Prostate gland (tissue), 2 donors: ENCODE data around the gene IGF2BP1. TPM values are rescaled to one million over a fixed set of nuclear protein-coding genes. Genes with fewer than 3 reads are reported as not detected.

ENCODE experiments used
- DNase-seq: peaks from one replicate; pipeline ENCODE4 v3.0.0-alpha.2; 2019; ENCODE audit warnings: low spot score
- H3K27ac ChIP-seq, 2 donors: fragments of 200-600 bp; sonication (generic); 2 replicates each; pipeline ENCODE4 v1.5.1; 2017 to 2019
- H3K27me3 ChIP-seq: fragments of 200-600 bp; sonication (generic); replicated peaks from 2 replicates; pipeline ENCODE4 v1.5.1; 2019; ENCODE audit not compliant: insufficient read depth
- H3K36me3 ChIP-seq, 2 donors: fragments of 200-600 bp; sonication (generic); 1 replicate in 1 of 2; 2 replicates in 1 of 2; pipeline versions ENCODE4 v1.5.1 to v1.8.1; 2017 to 2019
- H3K4me1 ChIP-seq: fragments of 200-600 bp; sonication (generic); replicated peaks from 2 replicates; pipeline ENCODE4 v1.5.1; 2019
- H3K4me3 ChIP-seq, 2 donors: fragments of 200-600 bp; sonication (generic); 2 replicates each; pipeline ENCODE4 v1.5.1; 2017 to 2019
- H3K9me3 ChIP-seq: fragments of 200-600 bp; sonication (generic); 2 replicates; pipeline ENCODE4 v1.5.1; 2017
- CTCF ChIP-seq, 4 experiments: fragments of 200-600 bp in 2 of 4; fragments of 450-650 bp in 2 of 4; sonication (generic) in 2 of 4; IDR thresholded peaks; 1 replicate in 3 of 4; 2 replicates in 1 of 4; pipeline ENCODE4 v1.5.1; 2016 to 2019; ENCODE audit warnings: antibody characterized with exemption in 4 of 4, mild to moderate bottlenecking in 2 of 4, moderate library complexity in 2 of 4
- POLR2A ChIP-seq: fragments of 450-650 bp; IDR thresholded peaks from one replicate; pipeline ENCODE4 v1.6.1; 2016; ENCODE audit warnings: antibody characterized with exemption, mild to moderate bottlenecking
- POLR2AphosphoS5 ChIP-seq: sonication (generic); formaldehyde crosslinking; IDR thresholded peaks from one replicate; pipeline ENCODE4 v1.6.1; 2017; ENCODE audit warnings: antibody characterized with exemption
- WGBS: methylation state at CpG from one replicate; pipeline ENCODE4 v1.1.5; 2018; 5-methylcytosine and 5-hydroxymethylcytosine counted together
- intact Hi-C: fragments of 100-400 bp; cut with DNase I; formaldehyde crosslinking; loops from one replicate; pipeline ENCODE4 v1.14.2; 2022
- total RNA-seq, 2 donors: library from RNA; depleted of rRNA; stranded (reverse); fragments of >200 nt; gene quantifications; one replicate each; pipeline ENCODE4 v1.1.0, GENCODE V29; 2016

IGF2BP1 gene
- total RNA-seq, 2 donors from 2014 or later: 10.9 TPM; not detected in 1

- 11% methylated on average over 24 of the region's 25 CpGs for WGBS
- intact Hi-C loops: no loop called here
- Histone ChIP-seq H3K4me1 (no peaks in the 10 kb centered on the region), H3K36me3 (no peaks in the 10 kb centered on the region), H3K27ac (no peak overlapping the region), H3K27me3 (peaks cover 78% of the 10 kb centered on the region), H3K4me3 (no peak overlapping the region), H3K9me3 (no peaks in the 10 kb centered on the region)
- TF ChIP-seq POLR2A (no peak), POLR2AphosphoS5 (no peak), CTCF (IDR thresholded peaks at IDR 0.05) (no peak)
- no peak for DNase-seq
These were observed 1.6 kb downstream of the IGF2BP1 start for GRCh38 chr17:48998587-48999440.

- TF ChIP-seq POLR2AphosphoS5: no peak
- TF ChIP-seq POLR2A: no peak
- TF ChIP-seq CTCF (IDR thresholded peaks at IDR 0.05): no peak
- WGBS: 82% methylated on average over 1 of the region's 1 CpG
- intact Hi-C loops: no loop called here
These were observed 3.8 kb downstream of the IGF2BP1 start for GRCh38 chr17:49000943-49001342.

GRCh38 chr17:49001671-49002070 lies 4.5 kb downstream of the IGF2BP1 start:
- DNase-seq: no peak
- Histone ChIP-seq H3K27ac (no peak overlapping the region), H3K27me3 (peaks cover 61% of the 10 kb centered on the region), H3K36me3 (no peaks in the 10 kb centered on the region), H3K9me3 (no peaks in the 10 kb centered on the region), H3K4me3 (no peak overlapping the region), H3K4me1 (no peaks in the 10 kb centered on the region)
- TF ChIP-seq POLR2A: no peak
- no peak for TF ChIP-seq CTCF (IDR thresholded peaks at IDR 0.05)
- TF ChIP-seq POLR2AphosphoS5: no peak
- intact Hi-C loops: no loop called here

More at GRCh38 chr17:49000943-49001342, 3.8 kb downstream of the IGF2BP1 start:
- DNase-seq: no peak
- Histone ChIP-seq H3K27me3 (peaks cover 69% of the 10 kb centered on the region), H3K36me3 (no peaks in the 10 kb centered on the region), H3K4me3 (no peak overlapping the region), H3K9me3 (no peaks in the 10 kb centered on the region), H3K27ac (no peak overlapping the region), H3K4me1 (no peaks in the 10 kb centered on the region)

DNA sequence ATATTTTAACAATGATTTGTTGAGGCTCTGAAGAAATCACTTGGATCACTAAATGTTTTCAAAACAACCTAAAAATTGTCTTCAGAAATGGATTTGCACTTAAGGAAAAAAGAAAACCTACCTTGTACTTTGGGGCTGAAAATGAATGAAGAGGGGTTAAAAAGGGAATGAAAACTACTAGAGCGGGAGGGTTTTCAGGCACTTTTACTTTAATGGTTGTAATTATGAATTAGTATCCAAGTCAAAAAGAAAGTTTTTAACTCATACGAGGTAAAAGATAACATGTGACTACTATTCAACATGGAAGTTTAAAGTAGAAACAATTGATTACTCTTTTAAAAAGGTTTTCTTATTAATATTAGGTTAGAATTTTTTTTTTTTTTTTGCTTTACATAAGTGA lies 5.1 kb downstream of the IGF2BP1 start:
- Histone ChIP-seq H3K27me3 (peaks cover 56% of the 10 kb centered on the region), H3K4me1 (no peaks in the 10 kb centered on the region), H3K36me3 (no peaks in the 10 kb centered on the region), H3K4me3 (no peak overlapping the region), H3K9me3 (no peaks in the 10 kb centered on the region), H3K27ac (no peak overlapping the region)
- TF ChIP-seq POLR2A (no peak), POLR2AphosphoS5 (no peak), CTCF (IDR thresholded peaks at IDR 0.05) (no peak)
- DNase-seq: no peak
- 82% methylated on average over 2 of the region's 2 CpGs for WGBS
- intact Hi-C loops: no loop called here

DNA sequence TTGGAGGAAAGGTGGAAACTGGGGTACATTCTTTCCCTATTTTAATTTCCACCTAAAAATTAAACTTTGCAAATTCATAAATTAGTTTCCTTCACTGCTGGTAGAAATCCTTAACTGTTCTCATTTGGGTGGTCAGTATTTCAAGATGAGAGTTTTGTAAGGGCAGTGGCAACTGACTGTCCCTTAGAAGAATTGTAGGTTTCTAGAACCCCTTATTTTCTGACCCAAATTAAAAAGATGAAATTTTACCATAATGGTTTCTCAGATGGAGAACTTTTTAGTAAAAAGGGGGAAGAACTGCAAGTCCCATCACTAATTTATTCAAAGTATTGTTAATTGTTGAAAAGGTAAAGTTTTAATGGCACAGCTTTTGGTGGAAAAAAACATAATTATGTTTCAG lies 5.6 kb downstream of the IGF2BP1 start:
- H3K27me3 ChIP-seq: peaks cover 51% of the 10 kb centered on the region
- H3K4me3 ChIP-seq: no peak overlapping the region
- no peaks in the 10 kb centered on the region for H3K36me3 ChIP-seq
- no peak for TF ChIP-seq POLR2AphosphoS5
- TF ChIP-seq POLR2A: no peak
- no peak for TF ChIP-seq CTCF (IDR thresholded peaks at IDR 0.05)
- intact Hi-C loops: no loop called here
- DNase-seq: no peak
- H3K4me1 ChIP-seq: no peaks in the 10 kb centered on the region
- H3K9me3 ChIP-seq: no peaks in the 10 kb centered on the region
- no peak overlapping the region for H3K27ac ChIP-seq
